K562 (cell line): Measurements from ENCODE around the gene ATG10. TPM values are rescaled to one million over a fixed set of nuclear protein-coding genes. Genes with fewer than 3 reads are reported as not detected.
A peak's percentile ranks its signal among the peaks of the same experiment; 100 is the strongest.
"Not testable (repeated sequence)": the region's sequence is repeated elsewhere in the genome, so short reads cannot be mapped to it uniquely, and the experiment has no call there.

Experiments
- ATAC-seq: fragments of 200-7000 bp; cut with Tn5 transposase; 3 replicates; pipeline ENCODE4 v1.9.1; 2020; ENCODE audit warnings: moderate library complexity
- BruUV-seq: library from RNA; stranded (reverse); fragments of 400-500 nt; replicated peaks from 2 replicates; lab custom pipeline; 2021; lab: Mats Ljungman, UMichigan
- CTCF ChIA-PET: fragments of 300-600 bp; formaldehyde crosslinking; extraction: SDS; loops from one replicate; lab custom pipeline; 2021; ENCODE audit warnings: low intra/inter-chr PET ratio; lab: Yijun Ruan, JAX
- POLR2A ChIA-PET: fragments of 300-600, 350-650 bp; sonication (Branson Sonifier 250); formaldehyde crosslinking; extraction: SDS; loops from one replicate; lab custom pipeline; 2021; ENCODE audit warnings: antibody characterized with exemption, inconsistent platforms; lab: Yijun Ruan, JAX
- DNase-seq, 4 experiments: peaks; one replicate each; pipeline versions ENCODE4 v3.0.0 to v3.0.0-alpha.2; 2011 to 2018; ENCODE audit warnings: low spot score in 3 of 4, mixed read lengths in 3 of 4; ENCODE audit errors: extremely low read depth in 1 of 4
- FAIRE-seq: peaks from 2 replicates; lab custom pipeline; 2011; peaks lifted over from hg19 to GRCh38; lab: Jason Lieb, UNC
- H2AFZ ChIP-seq: 2 replicates; pipeline ENCODE4 v1.6.0; 2011; ENCODE audit warnings: low read depth, low read length, control low read depth, inconsistent platforms
- H3K27ac ChIP-seq: fragments of 200-600 bp; 3 replicates; pipeline ENCODE4 v1.8.0; 2011; ENCODE audit warnings: low read depth, mild to moderate bottlenecking, control low read depth, inconsistent platforms, low read length, moderate library complexity, mixed read lengths; ENCODE audit errors: extremely low read depth
- H3K27me3 ChIP-seq, 2 experiments: fragments of 300-600 bp in 1 of 2; 2 replicates in 1 of 2; 3 replicates in 1 of 2; pipeline versions ENCODE4 v1.6.0 to v1.8.0; 2011; ENCODE audit warnings: inconsistent platforms in 2 of 2, low read length in 2 of 2, mild to moderate bottlenecking in 1 of 2, mixed read lengths in 1 of 2, moderate library complexity in 1 of 2; ENCODE audit not compliant: control insufficient read depth in 2 of 2, insufficient read depth in 2 of 2
- H3K36me3 ChIP-seq: fragments of 300-600 bp; 3 replicates; pipeline ENCODE4 v1.8.0; 2011; ENCODE audit warnings: mild to moderate bottlenecking, low read length, inconsistent platforms; ENCODE audit not compliant: control insufficient read depth, insufficient read depth
- H3K4me1 ChIP-seq, 2 experiments: fragments of 200-600 bp in 1 of 2; replicated peaks in 1 of 2; 2 replicates in 1 of 2; 3 replicates in 1 of 2; pipeline versions ENCODE4 v1.5.1 to v1.8.0; 2011; ENCODE audit warnings: inconsistent platforms in 2 of 2, low read length in 2 of 2, mild to moderate bottlenecking in 1 of 2, mixed read lengths in 1 of 2, moderate library complexity in 1 of 2; ENCODE audit not compliant: control insufficient read depth in 2 of 2, insufficient read depth in 2 of 2
- H3K4me2 ChIP-seq: 2 replicates; pipeline ENCODE4 v1.6.1; 2011; ENCODE audit warnings: low read length, control low read depth, inconsistent platforms, mixed read lengths; ENCODE audit not compliant: insufficient read depth
- H3K4me3 ChIP-seq: fragments of 200-600 bp; sonication (generic), shearing (Covaris generic); 2 replicates; pipeline ENCODE4 v1.5.1; 2016; ENCODE audit warnings: control low read depth, inconsistent platforms
- H3K79me2 ChIP-seq: fragments of 200-600 bp; 3 replicates; pipeline ENCODE4 v1.8.0; 2011; ENCODE audit warnings: low read length, inconsistent platforms; ENCODE audit not compliant: control insufficient read depth, insufficient read depth
- H3K9ac ChIP-seq, 2 experiments: 2 replicates each; pipeline versions ENCODE4 v1.6.0 to v1.6.1; 2011; ENCODE audit warnings: low read depth in 2 of 2, low read length in 2 of 2, control low read depth in 1 of 2, inconsistent platforms in 1 of 2, mild to moderate bottlenecking in 1 of 2, mixed read lengths in 1 of 2; ENCODE audit not compliant: insufficient read depth in 1 of 2
- H3K9me1 ChIP-seq: one replicate; pipeline ENCODE4 v1.6.0; 2011; ENCODE audit warnings: inconsistent platforms, mild to moderate bottlenecking, low read length, moderate library complexity; ENCODE audit not compliant: control insufficient read depth, insufficient read depth
- H3K9me3 ChIP-seq: replicated peaks from 2 replicates; pipeline ENCODE4 v1.5.1; 2011; ENCODE audit warnings: low read depth, low read length, inconsistent platforms; ENCODE audit not compliant: control insufficient read depth, insufficient read depth
- H4K20me1 ChIP-seq: replicated peaks from 2 replicates; pipeline ENCODE4 v1.6.1; 2011; ENCODE audit warnings: low read length, inconsistent platforms, mixed read lengths; ENCODE audit not compliant: control insufficient read depth, insufficient read depth
- ATF1 ChIP-seq, 2 experiments: fragments of 450-650 bp in 1 of 2; IDR thresholded peaks; 2 replicates each; pipeline ENCODE4 v1.6.1; 2016; ENCODE audit warnings: missing compliant biosample characterization in 1 of 2, missing genetic modification characterization in 1 of 2
- ATF6 ChIP-seq: sonication (generic); formaldehyde crosslinking; IDR thresholded peaks from 2 replicates; pipeline ENCODE4 v1.4.0; 2020; ENCODE audit warnings: mild to moderate bottlenecking, missing genetic modification reagents
- E2F1 ChIP-seq: sonication (generic); formaldehyde crosslinking; IDR thresholded peaks from 2 replicates; pipeline ENCODE4 v1.8.1; 2023; ENCODE audit warnings: mild to moderate bottlenecking, missing genetic modification reagents, moderate library complexity
- GTF2F1 ChIP-seq: IDR thresholded peaks from 2 replicates; pipeline ENCODE4 v1.6.1; 2011; ENCODE audit warnings: low read depth, low read length, improper control_type of control experiment
- MAZ ChIP-seq, 2 experiments: fragments of 450-650 bp in 1 of 2; sonication (generic) in 1 of 2; formaldehyde crosslinking; IDR thresholded peaks in 1 of 2; conservative IDR thresholded peaks in 1 of 2; 2 replicates each; pipeline versions ENCODE4 v1.4.0 to v1.5.0; 2020; ENCODE audit warnings: mild to moderate bottlenecking in 1 of 2, missing genetic modification reagents in 1 of 2
- POLR2A ChIP-seq: fragments of 450-650 bp; conservative IDR thresholded peaks from 2 replicates; pipeline ENCODE4 v1.6.1; 2016
- ZBTB40 ChIP-seq, 2 experiments: fragments of 450-650 bp in 1 of 2; sonication (generic) in 1 of 2; formaldehyde crosslinking in 1 of 2; IDR thresholded peaks; 2 replicates each; pipeline versions ENCODE4 v1.7.1 to v1.9.0; 2016 to 2022; ENCODE audit warnings: inconsistent platforms in 1 of 2, mild to moderate bottlenecking in 1 of 2, missing genetic modification reagents in 1 of 2
- WGBS: fragments of 100-300 bp; shearing (Covaris generic); methylation state at CpG from one replicate; pipeline ENCODE4 v1.1.6; 2016; ENCODE audit warnings: low coverage, mixed read lengths; ENCODE audit not compliant: insufficient coverage; ENCODE audit errors: missing lambda C conversion rate; 5-methylcytosine and 5-hydroxymethylcytosine counted together
- in situ Hi-C: fragments of 300-500 bp; cut with MboI; formaldehyde crosslinking; loops from 4 replicates; pipeline ENCODE4 v1.15.0; 2018; ENCODE audit warnings: inconsistent platforms, mixed read lengths
- intact Hi-C: fragments of 100-400 bp; cut with micrococcal nuclease; formaldehyde crosslinking; loops from 2 replicates; pipeline ENCODE4 v1.14.2; 2022
- polyA plus RNA-seq, 8 experiments: library from polyadenylated mRNA; depleted of rRNA in 4 of 8; stranded (reverse) in 5 of 8; unstranded in 3 of 8; fragments of >200 nt; fragmentation: Nextera tagmentation in 2 of 8; fragmentation: Illumina TruSeq in 1 of 8; extraction: Ambion mirVana in 2 of 8; extraction: Trizol in 1 of 8; gene quantifications; 2 replicates each; pipeline versions ENCODE4 v1.2.1 to v1.2.3, GENCODE V29; 2011 to 2014; ENCODE audit warnings: inconsistent platforms in 1 of 8, missing spikeins in 1 of 8
- total RNA-seq, 7 experiments: library from RNA; depleted of rRNA in 6 of 7; stranded (reverse); fragments of >200 nt in 6 of 7; fragmentation: Illumina TruSeq in 2 of 7; extraction: Trizol in 2 of 7; gene quantifications; 2 replicates each; pipeline versions ENCODE4 v1.2.1 to v1.2.3, GENCODE V29; 2011 to 2021; ENCODE audit warnings: low replicate concordance in 1 of 7

Gene ATG10
- total and polyA plus RNA-seq, 9 of the 15 experiments (the other 6 are each of a cell fraction or from before 2014, with no cell fraction given), result 7.0 to 18.8 (median 14.6) TPM

GRCh38 chr5:81950996-81951395, 20.8 kb upstream of the ATG10 start (continued):
- TF ChIP-seq E2F1 (CRISPR knock-in tag) (no peak), ATF6 (CRISPR knock-in tag) (no peak), GTF2F1 (no peak)

GRCh38 chr5:81954796-81955195, 17.0 kb upstream of the ATG10 start:
- BruUV-seq; H3K79me2 ChIP-seq; H3K4me3 ChIP-seq; FAIRE-seq; H3K9me3 ChIP-seq; POLR2A ChIA-PET; in situ Hi-C loops; CTCF ChIA-PET; H3K36me3 ChIP-seq; H3K27me3 ChIP-seq; H3K9me1 ChIP-seq; H4K20me1 ChIP-seq; TF ChIP-seq ATF1, ZBTB40 (CRISPR knock-in tag; IDR thresholded peaks at IDR 0.05): not testable (repeated sequence)
- intact Hi-C loops, result loop anchor here (5.0 kb wide), 1 partner anchor 202 kb away; the partner anchor contains the start of gene SSBP2
- Histone ChIP-seq H2AFZ (peak overlapping the region; percentile 67), H3K27ac (peak overlapping the region; percentile 79), H3K9ac (peak overlapping the region in 1 of 2 experiments; percentile 26; a peak in 2 of 4 replicates), H3K4me2 (peak overlapping the region; percentile 49; the same call in 1 of the 2 replicates), H3K4me1 (peaks cover 2 to 25% of the 10 kb centered on the region in 2 experiments; a peak in 3 of 5 replicates)
- DNase-seq, result peak in 2 of 4 experiments; percentile 56 to 88
- ATAC-seq, result peak; percentile 90
- WGBS, result 0% methylated on average over 7 of the region's 8 CpGs
- TF ChIP-seq MAZ (CRISPR knock-in tag; conservative IDR thresholded peaks at IDR 0.05 in 1 of 2, IDR thresholded peaks at IDR 0.05 in 1 of 2), result peak; percentile 22 to 42; a peak in 2 of 4 replicates
- TF ChIP-seq ATF1 (tag; IDR thresholded peaks at IDR 0.05), result peak; percentile 52
- 0 out of 2 replicates have a peak, but pooled peaks have one; percentile 44 for TF ChIP-seq POLR2A
- TF ChIP-seq ZBTB40 (IDR thresholded peaks at IDR 0.05), result peak; percentile 79
